Measurements from ENCODE around the gene ATP4B. TPM values are rescaled to one million over a fixed set of nuclear protein-coding genes. Genes with fewer than 3 reads are reported as not detected.

ATP4B gene
- total RNA-seq, 4 donors from 2014 or later: not detected

- Histone ChIP-seq H3K4me1 (no peaks in the 10 kb centered on the region), H3K36me3 (no peaks in the 10 kb centered on the region), H3K27ac (no peak overlapping the region), H3K9me3 (no peaks in the 10 kb centered on the region), H3K27me3 (no peaks in the 10 kb centered on the region), H3K4me3 (no peak overlapping the region)
- no peak for TF ChIP-seq POLR2A (IDR thresholded peaks at IDR 0.05)
- TF ChIP-seq CTCF (IDR thresholded peaks at IDR 0.05): no peak
- DNase-seq: peak in 1 of 3 donors; percentile 10
Measured at GRCh38 chr13:113659337-113659736, 1.3 kb upstream of the ATP4B start.

GRCh38 chr13:113658836-113659235, 838 bp upstream of the ATP4B start:
- no peaks in the 10 kb centered on the region for H3K36me3 ChIP-seq
- no peak overlapping the region for H3K4me3 ChIP-seq
- TF ChIP-seq POLR2A (IDR thresholded peaks at IDR 0.05) (no peak), CTCF (IDR thresholded peaks at IDR 0.05) (no peak)
- no peak overlapping the region for H3K27ac ChIP-seq
- no peaks in the 10 kb centered on the region for H3K4me1 ChIP-seq
- no peaks in the 10 kb centered on the region for H3K27me3 ChIP-seq
- no peaks in the 10 kb centered on the region for H3K9me3 ChIP-seq
- DNase-seq: peak in 2 of 3 donors; percentile 33 to 37

- Histone ChIP-seq H3K27ac (no peak overlapping the region), H3K4me3 (no peak overlapping the region), H3K9me3 (no peaks in the 10 kb centered on the region), H3K36me3 (no peaks in the 10 kb centered on the region), H3K27me3 (no peaks in the 10 kb centered on the region), H3K4me1 (no peaks in the 10 kb centered on the region)
- DNase-seq: peak in 2 of 3 donors; percentile 41 to 46
- no peak for TF ChIP-seq POLR2A (IDR thresholded peaks at IDR 0.05)
- no peak for TF ChIP-seq CTCF (IDR thresholded peaks at IDR 0.05)
Measured at GRCh38 chr13:113656831-113657671, 947 bp downstream of the ATP4B start.

- DNase-seq: peak in 2 of 3 donors; percentile 40
Measured at GRCh38 chr13:113656003-113656588, 1.9 kb downstream of the ATP4B start.

GRCh38 chr13:113655346-113656002, 2.5 kb downstream of the ATP4B start:
- TF ChIP-seq CTCF (IDR thresholded peaks at IDR 0.05) (no peak), POLR2A (IDR thresholded peaks at IDR 0.05) (no peak)
- Histone ChIP-seq H3K36me3 (no peaks in the 10 kb centered on the region), H3K4me1 (no peaks in the 10 kb centered on the region), H3K27me3 (no peaks in the 10 kb centered on the region), H3K9me3 (no peaks in the 10 kb centered on the region), H3K4me3 (no peak overlapping the region), H3K27ac (no peak overlapping the region)
- DNase-seq: peak in 2 of 3 donors; percentile 15 to 28

More at GRCh38 chr13:113656003-113656588, 1.9 kb downstream of the ATP4B start:
- TF ChIP-seq CTCF (IDR thresholded peaks at IDR 0.05) (no peak), POLR2A (IDR thresholded peaks at IDR 0.05) (no peak)
- no peaks in the 10 kb centered on the region for H3K36me3 ChIP-seq
- no peak overlapping the region for H3K4me3 ChIP-seq
- no peaks in the 10 kb centered on the region for H3K27me3 ChIP-seq
- no peaks in the 10 kb centered on the region for H3K9me3 ChIP-seq
- H3K27ac ChIP-seq: no peak overlapping the region
- H3K4me1 ChIP-seq: no peaks in the 10 kb centered on the region
